Skeletal muscle cell (primary cell): ENCODE measurements around the gene CCDC90B.
"Not testable (repeated sequence)": the region's sequence is repeated elsewhere in the genome, so short reads cannot be mapped to it uniquely, and the experiment has no call there.

ENCODE experiments used
- DNase-seq: peaks from one replicate; pipeline ENCODE4 v3.0.0-alpha.2; 2010; ENCODE audit warnings: low read depth
- H3K4me3 ChIP-seq: 2 replicates; pipeline ENCODE4 v1.5.1; 2011; ENCODE audit warnings: low read depth, mild to moderate bottlenecking, control low read depth, low read length, moderate library complexity

CCDC90B gene

GRCh38 chr11:83292709-83293456 is 6.7 kb upstream of the CCDC90B start:
- no peak overlapping the region for H3K4me3 ChIP-seq
- peak; percentile 24 for DNase-seq

- DNase-seq, result no peak
- no peak overlapping the region for H3K4me3 ChIP-seq
Observed at GRCh38 chr11:83287631-83288030, 1.5 kb upstream of the CCDC90B start.

GRCh38 chr11:83285151-83285770 is 906 bp downstream of the CCDC90B start:
- H3K4me3 ChIP-seq, result peak overlapping the region; percentile 96
- DNase-seq, result no peak

GRCh38 chr11:83284501-83285150 is 1.5 kb downstream of the CCDC90B start:
- DNase-seq, result peak; percentile 10

DNA sequence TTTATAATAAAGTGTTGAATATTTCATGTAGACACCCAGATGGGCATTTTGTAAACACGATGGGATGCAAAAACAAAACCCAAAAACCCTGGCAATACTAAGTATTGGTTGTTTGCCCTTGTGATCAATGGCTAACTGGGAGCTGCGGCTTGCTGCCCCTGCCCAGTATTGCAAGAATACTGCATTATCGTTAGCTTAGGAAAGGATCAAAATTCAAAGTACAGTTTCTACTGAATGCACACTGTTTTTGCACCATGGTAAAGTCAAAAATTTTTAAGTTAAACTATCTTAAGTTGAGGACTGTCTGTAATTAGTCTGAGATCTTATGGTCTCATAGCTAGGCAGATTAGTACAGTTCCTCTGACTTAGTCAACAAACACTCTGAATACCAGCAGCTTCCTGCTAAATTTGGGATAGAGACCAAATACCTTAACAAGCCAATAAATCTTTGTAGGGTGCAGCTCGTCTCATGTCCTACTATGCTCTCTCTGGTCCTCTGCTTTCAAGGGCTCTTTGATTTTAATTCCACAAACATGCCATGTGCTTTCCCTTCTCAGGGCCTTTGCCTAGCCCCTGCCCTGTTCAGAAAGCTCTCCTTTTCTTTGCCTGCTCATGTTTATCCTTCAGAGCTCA is 4.0 kb downstream of the CCDC90B start:
- no peak for DNase-seq
- H3K4me3 ChIP-seq, result no peak overlapping the region

More at GRCh38 chr11:83284501-83285150, 1.5 kb downstream of the CCDC90B start:
- H3K4me3 ChIP-seq, result peak overlapping the region; percentile 96

- no peak for DNase-seq
- H3K4me3 ChIP-seq, result no peak overlapping the region
Observed at GRCh38 chr11:83280256-83280655, 5.9 kb downstream of the CCDC90B start.

- DNase-seq, result no peak
- no peak overlapping the region for H3K4me3 ChIP-seq
Observed at GRCh38 chr11:83278351-83278750, 7.8 kb downstream of the CCDC90B start.

GRCh38 chr11:83275888-83276641 is 10.1 kb downstream of the CCDC90B start:
- no peak for DNase-seq
- no peak overlapping the region for H3K4me3 ChIP-seq

DNA sequence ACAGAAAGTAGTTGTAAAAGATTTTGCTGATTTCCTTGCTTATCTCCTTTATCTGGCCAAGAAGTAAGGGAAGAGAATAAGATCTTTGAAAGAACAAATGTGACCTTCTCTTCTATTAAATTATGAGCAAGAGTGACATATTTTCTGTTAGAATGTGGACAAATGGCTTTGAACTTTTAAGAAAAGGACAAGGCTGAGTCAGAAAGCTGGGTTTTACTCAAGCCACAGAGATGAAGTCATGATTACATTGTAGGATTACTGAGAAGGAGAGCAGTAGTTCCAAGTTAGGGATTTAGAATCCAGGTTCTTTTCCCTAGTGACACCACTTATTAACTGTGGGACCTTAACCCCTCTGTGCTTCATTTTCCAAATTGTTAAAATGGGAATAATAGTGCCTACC is 13.5 kb downstream of the CCDC90B start:
- DNase-seq, result peak; percentile 27
- H3K4me3 ChIP-seq, result no peak overlapping the region

DNA sequence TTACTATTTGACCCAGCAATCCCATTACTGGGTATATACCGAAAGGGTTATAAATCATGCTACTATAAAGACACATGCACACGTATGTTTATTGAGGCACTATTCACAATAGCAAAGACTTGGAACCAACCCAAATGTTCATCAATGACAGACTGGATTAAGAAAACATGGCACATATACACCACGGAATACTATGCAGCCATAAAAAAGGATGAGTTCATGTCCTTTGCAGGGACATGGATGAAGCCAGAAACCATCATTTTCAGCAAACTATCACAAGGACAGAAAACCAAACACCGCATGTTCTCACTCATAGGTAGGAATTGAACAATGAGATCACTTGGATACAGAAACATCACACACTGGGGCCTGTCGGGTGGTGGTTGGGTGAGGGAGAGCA is 14.4 kb downstream of the CCDC90B start:
- not testable (repeated sequence) for DNase-seq, H3K4me3 ChIP-seq

DNA sequence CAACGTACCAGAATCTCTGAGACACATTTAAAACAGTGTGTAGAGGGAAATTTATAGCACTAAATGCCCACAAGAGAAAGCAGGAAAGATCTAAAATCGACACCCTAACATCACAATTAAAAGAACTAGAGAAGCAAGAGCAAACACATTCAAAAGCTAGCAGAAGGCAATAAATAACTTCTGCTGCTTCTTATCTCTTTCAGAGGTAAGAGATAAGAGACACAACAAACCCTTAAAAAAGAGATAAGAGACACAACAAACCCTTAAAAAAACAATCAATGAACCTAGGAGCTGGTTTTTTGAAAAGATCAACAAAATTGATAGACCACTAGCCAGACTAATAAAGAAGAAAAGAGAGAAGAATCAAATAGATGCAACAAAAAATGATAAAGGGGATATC is 17.1 kb downstream of the CCDC90B start:
- not testable (repeated sequence) for H3K4me3 ChIP-seq, DNase-seq

DNA sequence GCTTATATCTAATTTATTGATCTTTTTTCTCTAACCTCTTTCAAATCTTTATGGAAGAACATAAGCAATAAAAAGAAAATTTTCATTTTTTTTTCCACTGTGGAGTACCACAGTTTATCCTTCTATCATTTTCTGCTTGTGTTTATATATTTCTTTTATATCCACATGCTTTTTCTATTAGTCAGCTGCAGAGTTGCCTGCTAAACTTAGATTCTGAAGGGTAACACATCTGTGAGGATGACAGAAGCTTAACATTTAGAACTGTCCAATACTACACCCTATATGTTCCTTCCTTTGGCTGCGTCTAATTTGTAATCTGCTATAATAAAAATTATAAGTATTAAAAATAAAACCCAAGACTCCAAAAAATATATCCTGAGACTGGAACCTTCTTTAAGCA is 20.8 kb downstream of the CCDC90B start:
- no peak overlapping the region for H3K4me3 ChIP-seq
- DNase-seq, result no peak

DNA sequence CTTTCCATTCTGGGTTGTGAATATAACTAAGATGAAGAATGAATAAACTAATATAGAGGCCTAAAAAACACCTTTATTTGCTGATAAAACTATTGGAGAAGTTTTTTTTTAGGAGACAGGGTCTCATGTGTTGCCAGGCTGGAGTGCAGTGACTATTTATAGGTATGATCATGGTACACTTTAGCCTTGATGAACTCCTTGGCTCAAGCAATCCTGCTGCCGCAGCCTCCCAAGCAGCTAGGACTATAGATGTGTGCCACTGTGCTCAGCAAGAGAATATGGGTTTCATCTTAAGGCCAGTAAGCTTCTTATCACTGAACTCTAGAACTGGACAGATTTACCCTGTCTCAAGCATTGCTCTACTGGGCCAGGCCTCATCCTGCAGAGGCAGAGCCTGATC is 26.6 kb downstream of the CCDC90B start:
- no peak for DNase-seq
- no peak overlapping the region for H3K4me3 ChIP-seq

- no peak overlapping the region for H3K4me3 ChIP-seq
- peak; percentile 74 for DNase-seq
Observed at GRCh38 chr11:83257761-83258168, 28.4 kb downstream of the CCDC90B start.

GRCh38 chr11:83256602-83257340 is 29.4 kb downstream of the CCDC90B start:
- no peak for DNase-seq
- H3K4me3 ChIP-seq, result no peak overlapping the region

DNA sequence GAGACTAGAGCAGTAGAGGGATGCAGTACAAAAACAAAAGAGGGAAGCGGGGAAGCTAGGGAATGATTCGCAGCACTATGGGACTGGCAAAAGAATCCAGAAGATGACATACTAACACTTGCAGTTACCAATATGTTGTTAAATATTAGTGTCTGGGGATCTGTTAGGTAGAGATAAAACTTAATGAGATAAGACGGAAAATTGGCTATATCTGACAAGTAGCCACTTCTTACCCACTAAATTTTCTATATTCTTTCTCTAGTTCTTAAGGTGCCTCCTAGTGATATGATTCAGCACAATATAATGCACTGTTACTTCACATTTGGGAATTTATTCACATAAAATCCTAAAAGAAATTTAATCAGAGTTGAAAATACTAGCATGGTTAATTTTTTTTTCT is 30.8 kb downstream of the CCDC90B start:
- DNase-seq, result no peak
- no peak overlapping the region for H3K4me3 ChIP-seq

DNA sequence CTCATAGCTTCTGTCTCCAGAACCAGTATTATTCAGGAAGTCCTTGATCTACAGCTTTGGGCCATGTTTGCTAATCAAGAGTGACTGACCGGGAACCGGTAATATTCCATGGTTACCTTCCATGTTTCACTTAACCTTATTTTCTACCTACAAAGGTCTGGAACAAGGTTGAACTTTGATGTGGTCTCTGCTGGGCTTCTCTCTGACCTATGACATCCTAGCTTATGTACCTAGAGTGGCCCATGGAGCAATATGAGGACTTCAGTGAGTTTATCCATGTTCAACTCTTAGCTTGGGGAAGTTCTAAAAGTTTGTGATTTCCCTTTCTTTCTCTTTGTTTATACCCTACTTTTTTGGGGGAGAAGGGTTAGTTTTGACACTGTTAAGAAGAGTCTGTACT is 33.2 kb downstream of the CCDC90B start:
- H3K4me3 ChIP-seq, result no peak overlapping the region
- no peak for DNase-seq

DNA sequence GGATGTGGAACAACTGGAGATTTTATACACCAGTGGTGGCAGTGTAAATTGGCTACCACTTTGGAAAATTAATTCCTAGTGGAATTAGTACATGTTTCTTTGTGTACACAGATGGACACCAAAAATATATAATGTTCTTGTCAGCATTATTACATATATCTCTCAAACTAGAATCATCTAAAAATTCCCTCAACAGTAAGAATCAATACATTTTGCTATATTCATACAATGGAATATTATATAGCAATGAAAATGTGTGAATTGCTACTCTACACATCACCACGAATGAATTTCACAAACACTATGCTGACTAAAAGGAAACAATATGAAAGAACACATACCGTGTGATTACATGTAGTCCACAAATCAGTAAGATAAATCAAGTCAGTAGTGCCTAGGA is 33.9 kb downstream of the CCDC90B start:
- H3K4me3 ChIP-seq, result no peak overlapping the region
- no peak for DNase-seq
